Neural cell (in vitro differentiated cells): ENCODE measurements around the gene NMT1. TPM values are rescaled to one million over a fixed set of nuclear protein-coding genes. Genes with fewer than 3 reads are reported as not detected.

ENCODE experiments used
- H2AFZ ChIP-seq: fragments of 200-600, 300-800 bp; sonication (generic), shearing (Covaris generic); 2 replicates; pipeline ENCODE4 v1.6.0; 2014; ENCODE audit warnings: low read depth, mild to moderate bottlenecking, antibody characterized with exemption, low read length, moderate library complexity
- H3F3A ChIP-seq: fragments of 200-600 bp; shearing (Covaris generic); 2 replicates; pipeline ENCODE4 v1.6.1; 2016; ENCODE audit warnings: mild to moderate bottlenecking, moderate library complexity, mixed read lengths, antibody characterized with exemption, low read length; ENCODE audit not compliant: insufficient read depth, poor library complexity, severe bottlenecking
- H3K27ac ChIP-seq: fragments of 200-600, 300-800 bp; sonication (generic), shearing (Covaris generic); 2 replicates; pipeline ENCODE4 v1.5.1; 2014; ENCODE audit warnings: mild to moderate bottlenecking, low read length, moderate library complexity
- H3K27me3 ChIP-seq: fragments of 300-800, 200-600 bp; sonication (generic), shearing (Covaris generic); 2 replicates; pipeline ENCODE4 v1.6.0; 2014; ENCODE audit warnings: mild to moderate bottlenecking, low read depth, low read length, moderate library complexity; ENCODE audit not compliant: insufficient read depth
- H3K36me3 ChIP-seq: fragments of 300-800, 200-600 bp; sonication (generic), shearing (Covaris generic); 2 replicates; pipeline ENCODE4 v1.5.1; 2014; ENCODE audit warnings: mild to moderate bottlenecking, antibody characterized with exemption, low read length, moderate library complexity; ENCODE audit not compliant: insufficient read depth
- H3K4me2 ChIP-seq: fragments of 300-800, 200-600 bp; sonication (generic), shearing (Covaris generic); 2 replicates; pipeline ENCODE4 v1.6.0; 2014; ENCODE audit warnings: mild to moderate bottlenecking, low read length
- H3K4me3 ChIP-seq: fragments of 300-800, 200-600 bp; sonication (generic), shearing (Covaris generic); 2 replicates; pipeline ENCODE4 v1.5.1; 2014; ENCODE audit warnings: mild to moderate bottlenecking, low read length, moderate library complexity
- H3K79me2 ChIP-seq: fragments of 200-600 bp; shearing (Covaris generic); replicated peaks from 2 replicates; pipeline ENCODE4 v1.6.0; 2014; ENCODE audit warnings: mild to moderate bottlenecking, low read length, moderate library complexity; ENCODE audit not compliant: insufficient read depth
- H3K9ac ChIP-seq: fragments of 300-800, 200-600 bp; sonication (generic), shearing (Covaris generic); 2 replicates; pipeline ENCODE4 v1.6.1; 2016; ENCODE audit warnings: mild to moderate bottlenecking, low read length, mixed read lengths
- H3K9me2 ChIP-seq: fragments of 200-600 bp; shearing (Covaris generic); 2 replicates; pipeline ENCODE4 v1.6.1; 2016; ENCODE audit warnings: mild to moderate bottlenecking, low read length, mixed read lengths; ENCODE audit not compliant: insufficient read depth
- H3K9me3 ChIP-seq: fragments of 200-600, 300-800 bp; sonication (generic), shearing (Covaris generic); 2 replicates; pipeline ENCODE4 v1.6.1; 2016; ENCODE audit warnings: mild to moderate bottlenecking, mixed run types, low read length, moderate library complexity, mixed read lengths
- H4K20me1 ChIP-seq: fragments of 200-600 bp; shearing (Covaris generic); 2 replicates; pipeline ENCODE4 v1.6.1; 2016; ENCODE audit warnings: mild to moderate bottlenecking, mixed run types; ENCODE audit not compliant: insufficient read depth
- EP300 ChIP-seq: fragments of 450-650 bp; conservative IDR thresholded peaks from 2 replicates; pipeline ENCODE4 v1.6.1; 2014; ENCODE audit warnings: antibody characterized with exemption, mild to moderate bottlenecking, moderate library complexity; ENCODE audit not compliant: poor library complexity, severe bottlenecking
- EZH2 ChIP-seq: fragments of 200-600, 300-800 bp; shearing (Covaris generic), sonication (generic); IDR thresholded peaks from 2 replicates; pipeline ENCODE4 v1.6.1; 2014; ENCODE audit warnings: antibody characterized with exemption, low read length, borderline replicate concordance, mild to moderate bottlenecking; ENCODE audit not compliant: insufficient read depth, poor library complexity, severe bottlenecking
- MXI1 ChIP-seq: fragments of 450-650 bp; conservative IDR thresholded peaks from 2 replicates; pipeline ENCODE4 v1.6.1; 2014; ENCODE audit warnings: antibody characterized with exemption, mild to moderate bottlenecking; ENCODE audit not compliant: poor library complexity, severe bottlenecking
- POLR2AphosphoS5 ChIP-seq: IDR thresholded peaks from 2 replicates; pipeline ENCODE4 v1.6.1; 2012
- RAD21 ChIP-seq: fragments of 450-650 bp; conservative IDR thresholded peaks from 2 replicates; pipeline ENCODE4 v1.6.1; 2014; ENCODE audit warnings: antibody characterized with exemption, mild to moderate bottlenecking, moderate library complexity
- SMC3 ChIP-seq: fragments of 450-650 bp; conservative IDR thresholded peaks from 2 replicates; pipeline ENCODE4 v1.6.1; 2014; ENCODE audit warnings: antibody characterized with exemption, mild to moderate bottlenecking, moderate library complexity; ENCODE audit not compliant: poor library complexity
- TAF1 ChIP-seq: IDR thresholded peaks from 2 replicates; pipeline ENCODE4 v1.6.1; 2012; ENCODE audit warnings: low read depth
- polyA plus RNA-seq: library from polyadenylated mRNA; depleted of rRNA; stranded (reverse); fragments of >200 nt; gene quantifications from 2 replicates; pipeline ENCODE4 v1.2.3, GENCODE V29; 2014
- TF ChIP-seq, protein P1 (sequence below): fragments of 450-650 bp; IDR thresholded peaks from 2 replicates; pipeline ENCODE4 v1.5.1; 2014; ENCODE audit warnings: antibody characterized with exemption, mild to moderate bottlenecking, moderate library complexity; ENCODE audit not compliant: poor library complexity, severe bottlenecking
- TF ChIP-seq, protein P2 (sequence below): IDR thresholded peaks from 2 replicates; pipeline ENCODE4 v1.6.1; 2012; ENCODE audit warnings: borderline replicate concordance

NMT1 gene
- polyA plus RNA-seq, 1 donor from 2014 or later = 23.4 TPM

DNA sequence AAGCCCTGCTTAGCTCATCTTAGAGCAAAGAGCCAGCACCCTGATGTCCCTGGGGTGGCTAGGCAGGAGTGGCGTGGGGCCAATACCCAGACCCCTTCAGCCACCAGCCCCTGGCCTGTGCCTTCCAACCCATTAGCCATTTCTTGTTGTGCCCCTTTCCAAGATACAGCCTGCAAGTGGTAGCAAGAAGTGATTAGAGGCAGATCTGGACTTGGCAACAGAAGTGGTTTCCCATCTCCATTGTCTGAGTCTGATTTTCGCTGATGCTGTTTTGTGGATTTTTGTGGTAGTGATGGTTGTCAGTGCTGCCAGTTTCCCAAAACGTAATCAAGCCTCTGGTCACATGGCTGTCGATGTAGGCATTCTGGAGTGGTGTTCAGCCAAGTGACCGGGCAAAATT lies 45.5 kb downstream of the NMT1 start:
- no peaks in the 10 kb centered on the region for H3K9me2 ChIP-seq
- peaks cover 6% of the 10 kb centered on the region for H3K36me3 ChIP-seq
- H3F3A ChIP-seq = no peaks in the 10 kb centered on the region
- H3K9ac ChIP-seq = no peak overlapping the region
- H4K20me1 ChIP-seq = no peaks in the 10 kb centered on the region
- H3K27me3 ChIP-seq = no peaks in the 10 kb centered on the region
- no peak overlapping the region for H3K27ac ChIP-seq
- TF ChIP-seq POLR2AphosphoS5 (no peak), EP300 (no peak), EZH2 (no peak), RAD21 (no peak), MXI1 (no peak), TAF1 (no peak), SMC3 (no peak)
- TF ChIP-seq, protein P1, sequence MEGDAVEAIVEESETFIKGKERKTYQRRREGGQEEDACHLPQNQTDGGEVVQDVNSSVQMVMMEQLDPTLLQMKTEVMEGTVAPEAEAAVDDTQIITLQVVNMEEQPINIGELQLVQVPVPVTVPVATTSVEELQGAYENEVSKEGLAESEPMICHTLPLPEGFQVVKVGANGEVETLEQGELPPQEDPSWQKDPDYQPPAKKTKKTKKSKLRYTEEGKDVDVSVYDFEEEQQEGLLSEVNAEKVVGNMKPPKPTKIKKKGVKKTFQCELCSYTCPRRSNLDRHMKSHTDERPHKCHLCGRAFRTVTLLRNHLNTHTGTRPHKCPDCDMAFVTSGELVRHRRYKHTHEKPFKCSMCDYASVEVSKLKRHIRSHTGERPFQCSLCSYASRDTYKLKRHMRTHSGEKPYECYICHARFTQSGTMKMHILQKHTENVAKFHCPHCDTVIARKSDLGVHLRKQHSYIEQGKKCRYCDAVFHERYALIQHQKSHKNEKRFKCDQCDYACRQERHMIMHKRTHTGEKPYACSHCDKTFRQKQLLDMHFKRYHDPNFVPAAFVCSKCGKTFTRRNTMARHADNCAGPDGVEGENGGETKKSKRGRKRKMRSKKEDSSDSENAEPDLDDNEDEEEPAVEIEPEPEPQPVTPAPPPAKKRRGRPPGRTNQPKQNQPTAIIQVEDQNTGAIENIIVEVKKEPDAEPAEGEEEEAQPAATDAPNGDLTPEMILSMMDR = no peak
- TF ChIP-seq, protein P2, sequence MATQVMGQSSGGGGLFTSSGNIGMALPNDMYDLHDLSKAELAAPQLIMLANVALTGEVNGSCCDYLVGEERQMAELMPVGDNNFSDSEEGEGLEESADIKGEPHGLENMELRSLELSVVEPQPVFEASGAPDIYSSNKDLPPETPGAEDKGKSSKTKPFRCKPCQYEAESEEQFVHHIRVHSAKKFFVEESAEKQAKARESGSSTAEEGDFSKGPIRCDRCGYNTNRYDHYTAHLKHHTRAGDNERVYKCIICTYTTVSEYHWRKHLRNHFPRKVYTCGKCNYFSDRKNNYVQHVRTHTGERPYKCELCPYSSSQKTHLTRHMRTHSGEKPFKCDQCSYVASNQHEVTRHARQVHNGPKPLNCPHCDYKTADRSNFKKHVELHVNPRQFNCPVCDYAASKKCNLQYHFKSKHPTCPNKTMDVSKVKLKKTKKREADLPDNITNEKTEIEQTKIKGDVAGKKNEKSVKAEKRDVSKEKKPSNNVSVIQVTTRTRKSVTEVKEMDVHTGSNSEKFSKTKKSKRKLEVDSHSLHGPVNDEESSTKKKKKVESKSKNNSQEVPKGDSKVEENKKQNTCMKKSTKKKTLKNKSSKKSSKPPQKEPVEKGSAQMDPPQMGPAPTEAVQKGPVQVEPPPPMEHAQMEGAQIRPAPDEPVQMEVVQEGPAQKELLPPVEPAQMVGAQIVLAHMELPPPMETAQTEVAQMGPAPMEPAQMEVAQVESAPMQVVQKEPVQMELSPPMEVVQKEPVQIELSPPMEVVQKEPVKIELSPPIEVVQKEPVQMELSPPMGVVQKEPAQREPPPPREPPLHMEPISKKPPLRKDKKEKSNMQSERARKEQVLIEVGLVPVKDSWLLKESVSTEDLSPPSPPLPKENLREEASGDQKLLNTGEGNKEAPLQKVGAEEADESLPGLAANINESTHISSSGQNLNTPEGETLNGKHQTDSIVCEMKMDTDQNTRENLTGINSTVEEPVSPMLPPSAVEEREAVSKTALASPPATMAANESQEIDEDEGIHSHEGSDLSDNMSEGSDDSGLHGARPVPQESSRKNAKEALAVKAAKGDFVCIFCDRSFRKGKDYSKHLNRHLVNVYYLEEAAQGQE = no peak
- no peaks in the 10 kb centered on the region for H3K9me3 ChIP-seq
- H3K4me2 ChIP-seq = no peak overlapping the region
- no peaks in the 10 kb centered on the region for H3K79me2 ChIP-seq
- no peak overlapping the region for H2AFZ ChIP-seq
- H3K4me3 ChIP-seq = no peak overlapping the region

DNA sequence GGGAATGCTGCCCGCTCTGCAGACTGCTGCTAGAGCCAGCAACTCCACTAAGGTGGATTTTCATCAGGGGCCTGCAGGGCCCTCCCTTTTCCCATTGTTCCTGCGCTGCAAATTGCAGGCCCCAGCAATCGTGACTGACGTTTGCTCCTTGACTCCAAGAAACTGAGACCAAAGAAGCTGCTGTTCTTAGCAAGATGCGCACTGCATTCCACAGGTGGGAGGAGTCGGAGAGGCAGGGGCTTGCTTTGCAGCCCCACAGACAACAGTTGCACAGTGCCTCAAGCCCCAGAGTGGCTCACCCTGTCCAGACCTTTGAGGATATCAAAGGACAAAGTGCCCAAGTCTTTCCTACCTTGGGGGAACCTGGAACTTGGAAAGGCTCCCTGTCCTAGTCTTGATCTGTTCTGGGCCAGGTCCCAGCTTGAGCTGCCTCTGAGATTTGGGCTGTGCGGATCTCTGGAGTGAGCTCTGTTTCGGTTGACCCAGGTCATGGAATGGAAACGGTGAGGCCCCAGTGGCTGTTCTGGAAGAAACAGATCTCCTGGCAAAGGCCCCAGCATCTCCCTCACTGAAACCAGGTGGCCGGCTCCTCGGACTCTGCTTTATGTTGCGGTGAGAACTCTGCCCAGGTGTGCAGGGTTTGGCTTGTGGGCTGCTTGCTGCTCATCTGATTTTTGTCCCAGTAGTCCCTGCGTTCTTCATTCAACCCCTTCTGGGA lies 46.3 kb downstream of the NMT1 start:
- H3K27ac ChIP-seq = no peak overlapping the region
- no peak overlapping the region for H2AFZ ChIP-seq
- TF ChIP-seq, protein P1 = no peak
- TF ChIP-seq TAF1 (no peak), RAD21 (no peak), POLR2AphosphoS5 (no peak), MXI1 (no peak), EZH2 (no peak), EP300 (no peak), SMC3 (no peak)
- TF ChIP-seq, protein P2 = no peak
- no peak overlapping the region for H3K4me2 ChIP-seq
- H3K9me3 ChIP-seq = no peaks in the 10 kb centered on the region
- H3K27me3 ChIP-seq = no peaks in the 10 kb centered on the region
- no peaks in the 10 kb centered on the region for H3F3A ChIP-seq
- H4K20me1 ChIP-seq = no peaks in the 10 kb centered on the region
- H3K79me2 ChIP-seq = no peaks in the 10 kb centered on the region
- peaks cover 6% of the 10 kb centered on the region for H3K36me3 ChIP-seq
- no peak overlapping the region for H3K4me3 ChIP-seq
- H3K9ac ChIP-seq = no peak overlapping the region
- no peaks in the 10 kb centered on the region for H3K9me2 ChIP-seq
